Gastrocnemius medialis (tissue), 4 donors: ENCODE results near the gene ADAMTSL3.

Source experiments
- CTCF ChIP-seq, 5 experiments: fragments of 450-650 bp in 3 of 5; fragments of 200-600 bp in 2 of 5; sonication (generic) in 2 of 5; IDR thresholded peaks in 4 of 5; conservative IDR thresholded peaks in 1 of 5; 1 replicate in 4 of 5; 2 replicates in 1 of 5; pipeline ENCODE4 v1.5.1; 2016 to 2019; ENCODE audit warnings: antibody characterized with exemption in 5 of 5, mild to moderate bottlenecking in 3 of 5, moderate library complexity in 3 of 5
- POLR2A ChIP-seq, 2 donors: fragments of 450-650 bp; IDR thresholded peaks; one replicate each; pipeline ENCODE4 v1.6.1; 2017; ENCODE audit warnings: antibody characterized with exemption in 2 of 2, mild to moderate bottlenecking in 2 of 2, moderate library complexity in 2 of 2

GRCh38 chr15:83898361-83898760, 244.4 kb downstream of the ADAMTSL3 start:
- TF ChIP-seq CTCF (IDR thresholded peaks at IDR 0.05 in 4 of 5, conservative IDR thresholded peaks at IDR 0.05 in 1 of 5) (no peak), POLR2A (IDR thresholded peaks at IDR 0.05) (no peak)
